WTC11 (cell line): Measurements from ENCODE around the gene KRTAP19-5. TPM values are rescaled to one million over a fixed set of nuclear protein-coding genes. Genes with fewer than 3 reads are reported as not detected.

Experiments
- ATAC-seq: fragments of 200-7000 bp; cut with Tn5 transposase; 2 replicates; pipeline ENCODE4 v1.10.0; 2021; ENCODE audit warnings: mild to moderate bottlenecking, moderate library complexity
- CTCF ChIA-PET: fragments of 300-600 bp; sonication (Branson Sonifier 250); formaldehyde crosslinking; loops from one replicate; lab custom pipeline; 2021; ENCODE audit warnings: antibody characterized with exemption; lab: Charles Lee
- POLR2A ChIA-PET: fragments of 350-600 bp; sonication (Branson Sonifier 250); formaldehyde crosslinking; loops from one replicate; lab custom pipeline; 2021; ENCODE audit warnings: antibody characterized with exemption; lab: Charles Lee
- DNase-seq: peaks from one replicate; pipeline ENCODE4 v3.0.0; 2021; ENCODE audit warnings: low spot score
- H3K27ac Mint-ChIP-seq: 2 replicates; pipeline ENCODE4 v1.8.0; 2021; ENCODE audit warnings: mixed read lengths
- H3K27me3 Mint-ChIP-seq: 2 replicates; pipeline ENCODE4 v1.8.0; 2021; ENCODE audit warnings: low read depth, mild to moderate bottlenecking, moderate library complexity, mixed read lengths
- H3K36me3 Mint-ChIP-seq: 2 replicates; pipeline ENCODE4 v1.8.0; 2021; ENCODE audit warnings: mixed read lengths
- H3K4me1 Mint-ChIP-seq: 2 replicates; pipeline ENCODE4 v1.8.0; 2022; ENCODE audit warnings: mixed read lengths
- H3K4me3 Mint-ChIP-seq: 2 replicates; pipeline ENCODE4 v1.8.0; 2021; ENCODE audit warnings: mild to moderate bottlenecking, moderate library complexity, mixed read lengths
- H3K9me3 Mint-ChIP-seq: 2 replicates; pipeline ENCODE4 v1.8.0; 2021; ENCODE audit warnings: mixed read lengths
- ARID4B ChIP-seq: sonication (generic); formaldehyde crosslinking; IDR thresholded peaks from 2 replicates; pipeline ENCODE4 v1.8.0; 2023; ENCODE audit warnings: missing genetic modification reagents, mild to moderate bottlenecking, borderline replicate concordance
- ATF6 ChIP-seq: sonication (generic); formaldehyde crosslinking; IDR thresholded peaks from 2 replicates; pipeline ENCODE4 v1.8.1; 2023; ENCODE audit warnings: mild to moderate bottlenecking, missing genetic modification reagents
- CTCF ChIP-seq: fragments of 200-600 bp; IDR thresholded peaks from 2 replicates; pipeline ENCODE4 v1.8.0; 2022; ENCODE audit warnings: antibody characterized with exemption
- E2F4 ChIP-seq: sonication (generic); formaldehyde crosslinking; IDR thresholded peaks from 2 replicates; pipeline ENCODE4 v1.8.1; 2022; ENCODE audit warnings: low read depth, mild to moderate bottlenecking, moderate library complexity, missing genetic modification reagents, borderline replicate concordance
- MYBL2 ChIP-seq: sonication (generic); formaldehyde crosslinking; IDR thresholded peaks from 2 replicates; pipeline ENCODE4 v1.8.1; 2023; ENCODE audit warnings: mild to moderate bottlenecking, moderate library complexity, missing genetic modification reagents
- PRDM15 ChIP-seq: sonication (generic); formaldehyde crosslinking; IDR thresholded peaks from 2 replicates; pipeline ENCODE4 v1.8.0; 2022; ENCODE audit warnings: missing genetic modification reagents
- PREB ChIP-seq: sonication (generic); formaldehyde crosslinking; IDR thresholded peaks from 2 replicates; pipeline ENCODE4 v1.8.1; 2022; ENCODE audit warnings: mild to moderate bottlenecking, missing genetic modification reagents, moderate library complexity, borderline replicate concordance
- TCF7 ChIP-seq: sonication (generic); formaldehyde crosslinking; IDR thresholded peaks from 2 replicates; pipeline ENCODE4 v1.8.0; 2022; ENCODE audit warnings: mild to moderate bottlenecking, low read depth, missing genetic modification reagents, moderate library complexity
- ZMAT4 ChIP-seq: fragments of 250-450 bp; sonication (Bioruptor Pico); IDR thresholded peaks from 2 replicates; pipeline ENCODE4 v1.9.0; 2021; ENCODE audit warnings: mild to moderate bottlenecking
- total RNA-seq: library from RNA; stranded (reverse); gene quantifications from 3 replicates; pipeline ENCODE4 v1.2.3, GENCODE V29; 2021

KRTAP19-5 gene
- total RNA-seq, 1 experiment from 2014 or later = not detected

GRCh38 chr21:30468900-30469714, 32.8 kb downstream of the KRTAP19-5 start (continued):
- TF ChIP-seq ATF6 (CRISPR knock-in tag) (no peak), PREB (no peak), TCF7 (CRISPR knock-in tag) (no peak), PRDM15 (no peak), ARID4B (CRISPR knock-in tag) (no peak), E2F4 (CRISPR knock-in tag) (no peak), ZMAT4 (CRISPR knock-in tag) (no peak)

- H3K4me3 Mint-ChIP-seq = no peak overlapping the region
- H3K9me3 Mint-ChIP-seq = no peaks in the 10 kb centered on the region
- CTCF ChIA-PET = interaction anchor here (0.6 to 1.8 kb wide), 20 partner anchors 8 to 194 kb away, joined by 3 to 19 read pairs (median 4); partner anchors contain the start of genes KRTAP15-1, KRTAP23-1 and KRTAP25-1
- ATAC-seq (peak; percentile 38; the same call in 1 of the 2 replicates), DNase-seq (no peak)
- no peaks in the 10 kb centered on the region for H3K4me1 Mint-ChIP-seq
- H3K27ac Mint-ChIP-seq = no peak overlapping the region
- H3K27me3 Mint-ChIP-seq = no peaks in the 10 kb centered on the region
- POLR2A ChIA-PET = no interaction called here
- no peaks in the 10 kb centered on the region for H3K36me3 Mint-ChIP-seq
- TF ChIP-seq CTCF (peak; percentile 66), MYBL2 (no peak)
Measured at GRCh38 chr21:30463713-30464112, 38.2 kb downstream of the KRTAP19-5 start.

Other genes starting within 250 kb of the KRTAP19-5 start
- gene KRTAP24-1, start 219.2 kb downstream of the KRTAP19-5 start, total RNA-seq = not detected in 3 replicates
- gene KRTAP25-1, start 212.6 kb downstream of the KRTAP19-5 start, total RNA-seq = not detected in 3 replicates
- gene KRTAP26-1, start 181.8 kb downstream of the KRTAP19-5 start, total RNA-seq = not detected in 3 replicates
- not detected in 3 replicates for gene KRTAP27-1, start 164.4 kb downstream of the KRTAP19-5 start, total RNA-seq
- not detected in 3 replicates for gene KRTAP23-1, start 153.5 kb downstream of the KRTAP19-5 start, total RNA-seq
- not detected in 3 replicates for gene KRTAP13-2, start 129.9 kb downstream of the KRTAP19-5 start, total RNA-seq
- gene KRTAP13-1, start 106.1 kb downstream of the KRTAP19-5 start, total RNA-seq = not detected in 3 replicates
- gene KRTAP13-3, start 76.2 kb downstream of the KRTAP19-5 start, total RNA-seq = not detected in 3 replicates
- gene KRTAP13-4, start 71.9 kb downstream of the KRTAP19-5 start, total RNA-seq = 0.32 TPM in 1 of 3 replicates, not detected in the others
- not detected in 3 replicates for gene KRTAP15-1, start 61.9 kb downstream of the KRTAP19-5 start, total RNA-seq
- gene KRTAP19-1, start 21.8 kb downstream of the KRTAP19-5 start, total RNA-seq = not detected in 3 replicates
- gene KRTAP19-2, start 14.7 kb downstream of the KRTAP19-5 start, total RNA-seq = not detected in 3 replicates
- not detected in 3 replicates for gene KRTAP19-3, start 10.1 kb downstream of the KRTAP19-5 start, total RNA-seq
- gene KRTAP19-4, start 5.0 kb downstream of the KRTAP19-5 start, total RNA-seq = not detected in 3 replicates
- not detected in 3 replicates for gene KRTAP19-6, start 39.7 kb upstream of the KRTAP19-5 start, total RNA-seq
- not detected in 3 replicates for gene KRTAP19-7, start 59.2 kb upstream of the KRTAP19-5 start, total RNA-seq
- gene KRTAP22-2, start 88.3 kb upstream of the KRTAP19-5 start, total RNA-seq = not detected in 3 replicates
- gene KRTAP6-3, start 90.3 kb upstream of the KRTAP19-5 start, total RNA-seq = not detected in 3 replicates
- gene KRTAP6-2, start 96.8 kb upstream of the KRTAP19-5 start, total RNA-seq = not detected in 3 replicates
- gene KRTAP22-1, start 98.9 kb upstream of the KRTAP19-5 start, total RNA-seq = not detected in 3 replicates
- gene KRTAP6-1, start 111.8 kb upstream of the KRTAP19-5 start, total RNA-seq = not detected in 3 replicates
- gene KRTAP20-1, start 114.3 kb upstream of the KRTAP19-5 start, total RNA-seq = not detected in 3 replicates
- gene KRTAP20-4, start 118.5 kb upstream of the KRTAP19-5 start, total RNA-seq = not detected in 3 replicates
- gene KRTAP20-2, start 133.1 kb upstream of the KRTAP19-5 start, total RNA-seq = not detected in 3 replicates
- not detected in 3 replicates for gene KRTAP20-3, start 140.7 kb upstream of the KRTAP19-5 start, total RNA-seq
- gene KRTAP21-3, start 216.6 kb upstream of the KRTAP19-5 start, total RNA-seq = not detected in 3 replicates
- not detected in 3 replicates for gene KRTAP21-2, start 245.1 kb upstream of the KRTAP19-5 start, total RNA-seq